ENCODE data around the gene KANSL1. TPM values are rescaled to one million over a fixed set of nuclear protein-coding genes. Genes with fewer than 3 reads are reported as not detected.

Gene KANSL1
- total and polyA plus RNA-seq, 9 donors: 30.4 to 107 (median 77.7) TPM

DNA sequence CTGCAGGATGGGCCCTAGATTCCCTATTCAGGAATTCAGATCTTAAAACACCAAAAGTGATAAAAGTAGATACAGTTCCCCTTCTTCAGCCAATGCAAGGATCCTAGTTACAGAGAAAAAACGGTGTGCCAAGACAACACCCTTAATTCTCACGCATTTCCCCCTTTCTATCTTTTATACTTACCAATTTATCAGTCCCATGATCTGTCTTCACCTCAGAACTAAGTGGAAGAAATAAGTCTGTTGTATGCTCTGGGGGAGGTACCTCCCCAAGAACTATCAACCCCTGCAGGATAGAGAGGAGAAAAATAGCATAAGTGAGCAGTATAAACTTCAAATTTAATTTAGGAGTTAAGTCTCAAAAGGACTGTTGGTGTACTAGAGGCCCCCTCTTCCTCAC is 111.0 kb downstream of the KANSL1 start:
- Histone ChIP-seq H3K4me3 (no peak overlapping the region), H3K9me3 (no peaks in the 10 kb centered on the region), H3K27ac (no peak overlapping the region), H3K36me3 (no peaks in the 10 kb centered on the region), H3K27me3 (no peaks in the 10 kb centered on the region), H3K4me1 (ENCODE audit: insufficient read depth) (peaks cover 11% of the 10 kb centered on the region)
- no peak for DNase-seq
- 57 to 69% (median 63%) methylated on average over 2 of the region's 2 CpGs for WGBS, 3 donors
- intact Hi-C loops (cut with DNase I): no loop called here
- TF ChIP-seq EP300 (IDR thresholded peaks at IDR 0.05) (no peak), POLR2A (IDR thresholded peaks at IDR 0.05) (no peak), CTCF (IDR thresholded peaks at IDR 0.05) (no peak)

DNA sequence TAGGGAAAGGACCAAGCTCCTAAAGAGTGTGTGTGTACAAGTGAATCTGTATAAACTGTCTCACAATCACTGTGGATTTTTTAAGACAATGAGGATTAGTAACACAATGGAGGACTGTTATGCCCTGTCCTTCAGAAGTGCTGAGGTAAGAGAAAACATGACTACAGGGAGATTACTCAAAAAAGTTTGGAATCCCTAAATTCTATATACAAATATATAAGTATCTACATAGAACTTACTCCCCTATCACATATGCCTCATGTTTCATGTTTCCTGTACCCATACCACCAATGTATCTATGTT is 112.3 kb downstream of the KANSL1 start:
- Histone ChIP-seq H3K4me3 (no peak overlapping the region), H3K36me3 (no peaks in the 10 kb centered on the region), H3K27ac (no peak overlapping the region), H3K27me3 (no peaks in the 10 kb centered on the region), H3K9me3 (no peaks in the 10 kb centered on the region), H3K4me1 (ENCODE audit: insufficient read depth) (peaks cover 10% of the 10 kb centered on the region)
- no peak for DNase-seq
- intact Hi-C loops (cut with DNase I): no loop called here
- TF ChIP-seq CTCF (IDR thresholded peaks at IDR 0.05) (no peak), EP300 (IDR thresholded peaks at IDR 0.05) (no peak), POLR2A (IDR thresholded peaks at IDR 0.05) (no peak)

DNA sequence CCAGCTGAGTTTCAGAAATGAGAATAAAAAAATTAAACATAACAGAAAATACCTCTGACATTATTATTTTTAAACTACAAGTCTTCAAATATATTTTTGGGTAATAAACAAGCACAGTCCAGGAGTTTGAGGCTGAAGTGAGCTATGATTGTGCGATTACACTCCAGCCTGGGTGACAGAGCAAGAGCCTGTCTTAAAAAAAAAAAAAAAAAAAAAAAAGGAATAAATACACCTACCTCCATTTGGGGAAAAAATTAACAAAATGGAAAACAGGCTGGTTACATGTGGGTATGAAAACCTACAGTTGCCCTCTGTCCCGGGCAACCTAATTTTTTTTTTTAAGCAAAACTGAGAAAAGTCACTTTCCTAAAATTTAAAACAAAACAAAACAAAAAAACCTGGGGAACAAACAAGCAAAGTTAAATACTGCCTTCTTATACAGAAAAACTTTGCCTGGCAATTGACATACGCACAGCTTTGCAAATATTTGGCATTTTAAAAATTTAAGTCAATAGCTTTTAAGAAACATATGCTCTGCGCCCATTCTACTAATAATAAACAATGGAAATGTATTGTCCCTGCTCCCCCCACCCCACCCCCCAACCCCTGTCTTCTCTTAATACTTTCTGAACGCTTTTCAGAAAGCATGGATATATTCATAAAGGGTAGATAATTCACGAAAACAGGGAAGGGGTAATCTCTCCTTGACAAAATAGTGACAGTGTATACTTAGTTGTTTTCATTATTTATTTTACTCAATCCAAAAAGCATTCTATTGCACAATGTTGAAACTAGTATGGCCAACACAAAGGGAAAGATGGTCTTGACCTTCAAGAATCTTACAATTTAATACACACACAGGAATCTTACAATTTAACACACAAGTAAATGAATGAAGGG is 112.9 kb downstream of the KANSL1 start:
- Histone ChIP-seq H3K4me1 (ENCODE audit: insufficient read depth) (peaks cover 7% of the 10 kb centered on the region), H3K4me3 (no peak overlapping the region), H3K27me3 (no peaks in the 10 kb centered on the region), H3K9me3 (no peaks in the 10 kb centered on the region), H3K27ac (no peak overlapping the region), H3K36me3 (no peaks in the 10 kb centered on the region)
- TF ChIP-seq EP300 (IDR thresholded peaks at IDR 0.05): no peak
- TF ChIP-seq POLR2A (IDR thresholded peaks at IDR 0.05): no peak
- no peak for TF ChIP-seq CTCF (IDR thresholded peaks at IDR 0.05)
- intact Hi-C loops (cut with DNase I): no loop called here
- DNase-seq: no peak
- WGBS, 3 donors: 88 to 96% (median 92%) methylated on average over 6 of the region's 6 CpGs

DNA sequence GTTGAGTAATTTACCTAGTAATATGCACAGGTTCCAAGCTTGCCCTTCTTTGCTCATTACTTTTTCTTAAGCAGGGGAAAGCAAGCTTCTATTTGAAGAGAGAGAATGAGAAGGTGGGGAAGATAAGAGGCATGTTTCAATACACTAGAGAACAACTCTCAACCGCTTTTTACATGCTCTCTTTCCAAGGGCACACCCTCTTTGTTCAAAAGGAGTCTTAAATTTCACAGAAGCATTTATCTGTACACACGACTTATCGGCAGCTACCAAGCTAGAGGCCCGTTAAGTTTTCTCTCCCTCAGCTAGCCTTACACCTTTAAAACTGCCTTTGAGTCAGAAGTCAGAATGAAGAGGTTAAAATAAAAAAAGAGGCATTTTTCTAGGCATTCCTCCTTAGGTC is 114.6 kb downstream of the KANSL1 start:
- no peak for DNase-seq
- no peaks in the 10 kb centered on the region for H3K36me3 ChIP-seq
- no peaks in the 10 kb centered on the region for H3K9me3 ChIP-seq
- peaks cover 2% of the 10 kb centered on the region for H3K4me1 ChIP-seq (ENCODE audit: insufficient read depth)
- H3K27me3 ChIP-seq: no peaks in the 10 kb centered on the region
- no peak overlapping the region for H3K27ac ChIP-seq
- intact Hi-C loops (cut with DNase I): no loop called here
- WGBS, 3 donors: 34 to 67% (median 51%) methylated on average over 4 of the region's 4 CpGs
- TF ChIP-seq POLR2A (IDR thresholded peaks at IDR 0.05): no peak
- TF ChIP-seq EP300 (IDR thresholded peaks at IDR 0.05): no peak
- no peak for TF ChIP-seq CTCF (IDR thresholded peaks at IDR 0.05)
- no peak overlapping the region for H3K4me3 ChIP-seq
